Activated T-helper 9 cell treated with anti-CD3 and anti-CD28 coated beads, Interleukin-2, amount 50 U/mL, for 16 hours (primary cell): ENCODE data around the gene GSTO1.
"Not testable (repeated sequence)": the region's sequence is repeated elsewhere in the genome, so short reads cannot be mapped to it uniquely, and the experiment has no call there.

Experiments used
- DNase-seq: peaks from one replicate; pipeline ENCODE4 v3.0.0-alpha.2; 2020; ENCODE audit warnings: low read depth

The GSTO1 gene

DNA sequence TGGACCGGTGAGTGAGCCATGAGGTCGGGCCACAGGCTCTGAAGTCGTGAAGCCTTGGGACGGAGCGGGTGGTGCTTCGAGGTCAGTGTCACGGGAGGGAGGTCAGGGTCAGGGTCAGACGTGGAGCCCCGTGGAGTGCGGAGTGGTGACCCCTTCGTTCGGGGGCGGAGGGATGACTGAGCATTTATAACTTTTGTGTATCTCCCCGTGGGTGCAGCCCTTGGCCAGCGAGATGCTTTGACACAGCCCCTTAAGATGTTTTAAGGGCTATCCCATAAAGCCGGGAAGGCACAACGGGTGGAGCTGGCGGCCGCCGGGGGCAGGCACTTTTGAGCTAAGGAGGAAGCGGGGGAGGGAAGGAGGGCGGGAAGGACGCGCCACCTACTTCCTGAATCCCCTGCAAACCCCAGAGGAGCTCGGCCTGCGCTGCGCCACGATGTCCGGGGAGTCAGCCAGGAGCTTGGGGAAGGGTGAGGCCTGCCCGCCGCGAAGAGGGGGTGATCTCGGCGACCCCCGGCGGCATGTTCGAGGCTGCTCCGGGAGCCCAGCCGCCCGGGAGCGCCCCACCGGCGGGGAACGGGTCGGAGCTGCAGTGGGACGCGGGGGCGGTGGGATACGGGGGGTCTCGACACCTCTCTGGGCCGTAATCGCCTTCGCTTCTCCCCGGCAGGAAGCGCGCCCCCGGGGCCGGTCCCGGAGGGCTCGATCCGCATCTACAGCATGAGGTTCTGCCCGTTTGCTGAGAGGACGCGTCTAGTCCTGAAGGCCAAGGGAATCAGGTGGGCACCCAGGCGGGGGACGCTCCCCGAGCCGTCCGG lies at the start of gene GSTO1:
TSS of gene GSTO1 (plus strand) at position 400 of the 818 bp plus-strand sequence. CDS start at position 437, 37 bp downstream.
- peak; percentile 32 for DNase-seq

DNA sequence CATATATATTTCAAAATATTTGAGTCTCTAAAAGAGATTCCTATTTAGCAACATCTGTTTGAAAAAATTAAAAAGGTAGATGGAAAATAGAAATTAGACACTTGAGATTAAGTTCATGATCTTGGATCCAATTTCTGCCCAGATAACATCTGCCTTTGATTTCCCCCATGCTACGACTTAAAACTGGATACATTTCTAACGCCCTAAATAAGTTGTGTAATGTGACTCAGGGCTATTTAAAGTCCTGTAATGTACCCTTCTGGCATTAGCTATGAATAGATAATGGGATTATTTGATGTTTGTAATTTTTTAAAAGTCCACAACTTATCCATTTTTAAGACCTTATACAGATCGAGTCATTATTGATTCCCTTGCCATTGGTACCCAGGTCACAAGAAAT lies 46.0 kb upstream of the GSTO1 start:
- no peak for DNase-seq

DNA sequence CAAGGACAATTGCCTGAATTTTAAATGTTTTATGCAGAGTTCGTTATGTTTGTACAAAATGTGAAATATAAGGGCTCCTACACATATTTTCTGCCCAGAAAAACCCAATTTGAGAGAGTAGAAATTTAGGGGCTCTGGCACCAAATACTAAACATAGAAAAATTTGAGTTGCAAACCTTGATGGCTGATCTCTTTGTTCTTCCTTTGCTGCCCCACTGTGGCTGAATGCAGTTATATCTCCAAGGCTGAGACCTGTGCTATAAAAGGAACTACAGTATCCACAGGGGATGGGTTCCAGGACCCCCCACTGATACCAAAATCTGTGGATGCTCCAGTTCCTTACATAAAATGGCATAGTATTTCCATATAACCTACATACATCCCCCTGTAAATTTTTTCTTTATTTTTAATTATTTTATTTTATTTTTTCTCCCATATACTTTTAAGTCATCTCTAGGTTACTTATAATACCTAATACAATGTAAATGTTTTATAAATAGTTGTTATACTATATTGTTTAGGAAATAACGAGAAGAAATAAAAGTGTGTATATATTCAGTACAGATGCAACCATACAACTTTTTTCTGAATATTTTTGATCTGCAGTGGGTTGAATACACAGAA lies 45.0 kb upstream of the GSTO1 start:
- no peak for DNase-seq

DNA sequence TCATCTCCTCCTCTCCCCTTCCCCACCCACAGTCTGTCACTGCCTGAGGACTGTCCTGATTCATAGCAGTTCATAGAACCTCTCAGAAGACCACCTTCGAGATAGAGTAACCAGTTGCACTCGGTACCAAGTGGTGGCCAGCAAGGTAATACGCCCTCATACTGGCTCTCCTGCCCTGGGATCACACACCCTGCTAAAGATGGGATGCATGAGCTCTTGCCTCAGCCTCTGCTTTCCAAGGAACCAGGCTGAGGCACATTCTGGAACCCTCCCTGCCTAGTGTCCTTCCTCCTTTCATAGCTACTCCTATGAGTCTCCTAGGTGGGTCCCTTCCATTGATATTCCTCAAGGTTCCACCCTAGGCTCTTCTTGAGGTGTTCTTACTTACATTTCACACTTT lies 38.1 kb upstream of the GSTO1 start:
- DNase-seq, result no peak

DNA sequence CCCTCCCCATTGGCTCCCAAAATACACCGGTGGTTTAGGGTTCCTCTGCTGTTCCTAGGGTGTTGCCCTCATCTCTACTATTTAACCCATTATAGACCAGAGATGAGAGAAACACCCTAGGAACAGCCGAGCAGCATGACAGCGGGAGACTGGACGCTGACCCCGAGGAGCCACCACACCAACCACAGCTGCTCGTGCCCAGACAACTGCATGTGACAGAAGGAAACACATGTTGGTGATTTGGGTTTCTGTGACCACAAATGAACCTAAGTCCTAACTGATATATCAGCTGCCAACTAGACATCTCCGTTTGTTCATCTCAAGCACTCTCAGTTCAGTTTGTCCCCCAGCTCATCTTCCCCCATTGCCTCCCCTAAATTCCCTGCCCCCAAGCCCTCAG lies 35.9 kb upstream of the GSTO1 start:
- DNase-seq, result no peak

DNA sequence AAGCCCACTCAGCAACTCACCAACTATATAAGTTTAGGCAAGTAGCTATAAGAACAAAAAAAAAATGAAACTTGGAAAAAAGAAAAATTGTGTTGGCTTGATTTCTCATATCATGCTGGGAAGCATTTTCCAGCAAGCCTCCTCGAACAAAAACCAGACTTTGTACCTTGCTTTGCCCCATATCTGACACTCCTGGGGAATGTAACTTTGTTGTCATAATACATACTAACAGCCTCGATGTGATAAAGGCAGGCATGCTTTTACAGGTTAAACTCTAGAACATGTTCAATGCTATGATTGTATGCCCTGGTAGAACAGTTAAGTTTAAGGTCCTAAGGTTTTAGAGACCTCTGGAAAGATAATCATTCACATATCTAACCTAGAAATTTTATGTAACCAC lies 34.2 kb upstream of the GSTO1 start:
- DNase-seq, result no peak

DNA sequence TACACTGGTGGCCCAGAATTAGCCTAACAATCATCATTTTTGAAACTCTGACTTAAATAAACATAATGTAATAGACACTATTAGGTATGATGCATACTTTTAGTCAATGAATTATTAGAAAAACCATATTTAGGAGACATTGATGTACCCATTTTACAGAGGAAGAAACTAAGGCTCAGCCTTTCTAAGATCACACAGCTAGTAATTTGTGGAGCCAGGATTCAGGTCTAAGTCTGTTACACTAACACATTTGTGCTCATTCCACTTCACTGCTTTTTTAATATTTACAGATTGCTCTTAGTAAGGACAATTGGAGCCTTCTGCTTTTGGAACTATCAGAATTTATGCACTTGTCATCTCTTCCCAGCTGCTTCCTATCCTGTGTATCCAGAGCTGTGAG lies 31.4 kb upstream of the GSTO1 start:
- DNase-seq, result no peak

DNA sequence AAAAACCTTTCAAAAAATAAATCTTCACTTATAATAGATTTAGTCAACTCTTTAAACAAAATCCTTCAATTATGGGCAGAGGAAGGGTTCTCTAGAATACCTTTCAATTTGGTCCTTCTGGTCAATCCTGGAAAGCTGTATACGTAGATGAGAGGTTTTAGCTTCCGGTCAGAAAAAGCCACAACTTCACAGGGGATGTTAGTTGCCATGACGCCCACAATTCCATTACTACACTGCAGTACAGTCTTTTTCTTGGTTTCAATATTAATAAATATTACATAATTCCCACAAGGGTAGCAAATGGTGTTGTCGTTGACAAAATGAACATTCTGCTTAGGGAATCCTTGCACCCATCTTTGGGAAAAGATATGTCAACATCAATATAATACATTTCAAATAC lies 24.2 kb upstream of the GSTO1 start:
- no peak for DNase-seq

DNA sequence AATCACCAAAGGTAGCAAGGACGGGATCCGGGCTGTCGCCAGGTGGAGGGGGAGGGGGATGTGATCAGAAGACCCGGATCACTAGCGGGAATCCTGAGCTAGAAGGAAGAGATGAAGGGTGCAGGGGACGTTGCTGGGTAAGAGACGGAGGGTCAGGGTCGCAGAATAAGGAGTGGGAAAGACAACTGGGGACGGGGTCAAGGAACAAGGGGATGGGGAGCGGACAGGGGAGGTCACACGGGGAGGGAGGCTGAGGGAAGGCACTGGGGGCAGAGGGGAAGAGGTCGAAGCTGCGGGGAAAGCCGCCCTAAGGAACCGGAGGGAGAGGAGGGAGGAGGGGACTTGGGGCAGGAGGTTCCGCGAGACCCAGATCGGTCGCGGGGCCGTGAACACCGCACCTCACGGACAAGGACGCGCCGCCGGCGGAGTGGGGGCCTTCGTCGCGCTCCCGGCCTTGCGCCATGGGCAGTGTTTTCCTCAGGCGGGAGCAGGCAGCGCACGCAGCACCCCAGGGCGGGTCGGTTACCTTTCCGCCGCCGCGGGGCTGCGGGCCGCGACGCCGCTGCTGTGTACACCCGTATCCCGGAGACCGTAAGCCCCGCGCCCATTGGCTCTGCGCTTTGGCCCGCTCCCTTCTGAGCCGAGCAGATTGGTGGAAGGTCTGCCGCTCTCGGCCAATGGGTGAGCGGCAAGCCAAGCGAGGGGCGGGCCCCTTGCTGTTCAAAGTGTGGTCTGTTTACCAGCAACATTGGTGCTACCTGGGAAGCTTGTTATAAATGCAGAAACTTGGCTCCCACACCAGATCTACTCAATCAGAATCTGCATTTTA lies 22.7 kb upstream of the GSTO1 start, which contains the start of gene CFAP43:
TSS of gene CFAP43 (minus strand) at position 581 of the 829 bp plus-strand sequence. CDS start at position 463, 118 bp downstream.
- peak; percentile 98 for DNase-seq

DNA sequence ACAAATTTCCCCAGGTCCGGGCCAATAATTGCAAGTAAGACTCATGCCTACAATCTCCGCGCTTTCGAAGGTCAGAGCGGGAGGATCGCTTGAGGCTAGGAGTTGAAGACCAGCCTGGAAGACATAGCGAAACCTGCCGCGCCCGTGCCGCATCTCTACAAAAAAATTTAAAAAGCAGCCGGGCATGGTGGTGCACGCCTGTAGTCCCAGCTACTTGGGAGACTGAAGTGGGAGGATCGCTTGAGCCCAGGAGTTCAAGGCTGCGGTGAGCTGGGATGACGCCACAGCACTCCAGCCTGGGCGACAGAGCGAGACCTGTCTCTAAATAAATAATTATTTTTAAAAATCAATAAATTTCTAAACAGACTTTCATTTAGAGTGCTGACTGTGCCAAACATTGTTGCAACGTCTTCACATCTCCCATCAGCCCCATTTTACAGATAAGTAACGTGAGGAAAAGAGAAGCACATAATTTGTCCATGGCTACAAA lies 22.0 kb upstream of the GSTO1 start:
- no peak for DNase-seq

DNA sequence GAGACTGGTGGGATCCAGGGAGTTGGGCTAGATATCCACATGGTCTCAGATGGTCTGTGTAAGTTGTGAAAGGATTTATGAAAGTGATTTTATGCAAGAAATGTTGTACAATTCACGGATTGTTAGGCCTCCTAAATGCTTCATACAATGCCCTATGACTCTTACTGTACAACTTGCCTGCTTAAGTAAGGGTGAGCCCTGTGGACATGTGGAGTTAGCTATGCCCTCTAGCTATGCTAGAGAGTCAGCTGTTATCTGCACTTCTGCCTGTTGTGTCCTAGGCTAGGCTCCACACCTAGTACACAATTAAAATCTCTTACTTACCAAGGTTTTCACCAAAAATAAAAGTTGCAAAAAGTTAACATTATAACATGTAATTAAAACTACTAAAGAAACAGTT lies 20.9 kb upstream of the GSTO1 start:
- DNase-seq, result no peak

DNA sequence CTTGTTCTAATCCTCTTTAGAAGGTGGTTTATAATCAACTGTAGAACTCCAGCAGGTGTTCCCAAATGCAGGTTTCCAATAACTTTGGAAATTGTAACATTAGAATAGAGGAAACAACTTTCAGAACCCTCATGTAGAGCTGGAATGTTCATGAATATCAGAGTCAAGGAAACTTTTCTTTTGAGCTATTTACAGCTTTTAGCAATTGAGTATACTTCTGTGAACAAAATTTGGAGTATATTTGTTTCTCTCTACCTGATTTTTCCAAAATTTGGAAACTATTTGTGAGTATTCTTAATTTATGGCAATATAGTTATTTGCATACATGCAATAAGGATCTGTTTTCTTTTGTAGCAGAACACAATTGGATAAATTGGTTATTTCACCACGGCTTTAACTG lies 19.8 kb upstream of the GSTO1 start:
- no peak for DNase-seq

DNA sequence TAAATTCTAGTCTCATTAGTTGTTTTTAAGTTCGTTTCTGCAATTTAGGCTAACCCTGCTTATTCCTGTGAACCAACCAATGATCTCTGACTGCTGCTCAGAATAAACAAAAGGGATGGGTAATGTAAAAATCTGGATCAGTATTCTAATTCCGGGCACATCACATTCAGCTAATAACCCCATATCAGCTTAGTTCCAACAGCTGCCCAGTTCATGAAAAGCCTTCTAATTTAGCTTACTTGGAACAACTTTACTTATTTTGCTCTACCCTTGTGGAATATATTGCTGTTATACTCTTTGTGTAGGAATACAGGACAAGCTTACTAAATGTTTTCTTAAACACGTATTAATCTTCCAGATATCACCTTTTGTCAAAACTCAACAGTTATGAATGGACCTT lies 18.9 kb upstream of the GSTO1 start:
- no peak for DNase-seq

DNA sequence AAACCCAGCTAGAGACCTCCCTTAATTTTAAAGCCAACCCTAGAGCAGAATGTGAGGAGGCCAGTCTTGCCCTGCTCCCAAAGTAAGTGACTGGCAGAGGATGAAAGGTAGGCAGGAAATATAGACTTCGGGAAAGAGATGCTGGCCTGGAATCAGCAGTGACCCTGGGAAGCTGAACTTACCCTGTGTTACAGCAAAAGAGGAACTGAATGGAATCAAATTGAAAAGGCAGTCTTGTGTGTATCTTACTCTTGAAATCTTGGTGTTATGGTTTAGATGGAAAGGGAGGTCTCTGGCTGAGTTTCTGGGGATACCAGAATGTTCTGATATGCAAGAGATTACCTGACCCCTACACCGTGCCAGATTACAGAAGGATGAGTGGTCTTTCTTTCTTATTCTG lies 14.6 kb upstream of the GSTO1 start:
- no peak for DNase-seq

DNA sequence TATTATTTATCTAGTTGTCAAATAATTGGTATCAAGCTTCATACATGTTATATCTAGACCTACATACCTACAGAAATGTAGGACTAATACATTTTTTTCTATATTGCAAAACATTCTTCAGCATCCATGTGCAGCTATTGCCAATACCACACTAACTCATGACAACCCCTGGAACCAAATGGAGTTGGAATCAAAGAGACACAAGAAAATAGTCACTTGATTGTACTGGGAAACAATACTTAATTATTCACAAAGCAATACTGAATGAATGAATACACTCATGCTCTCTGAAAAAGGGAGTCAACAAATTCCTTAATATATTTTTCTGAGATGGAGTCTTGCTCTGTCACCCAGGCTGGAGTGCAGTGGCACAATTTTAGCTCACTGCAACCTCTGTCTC lies 12.1 kb upstream of the GSTO1 start:
- no peak for DNase-seq

DNA sequence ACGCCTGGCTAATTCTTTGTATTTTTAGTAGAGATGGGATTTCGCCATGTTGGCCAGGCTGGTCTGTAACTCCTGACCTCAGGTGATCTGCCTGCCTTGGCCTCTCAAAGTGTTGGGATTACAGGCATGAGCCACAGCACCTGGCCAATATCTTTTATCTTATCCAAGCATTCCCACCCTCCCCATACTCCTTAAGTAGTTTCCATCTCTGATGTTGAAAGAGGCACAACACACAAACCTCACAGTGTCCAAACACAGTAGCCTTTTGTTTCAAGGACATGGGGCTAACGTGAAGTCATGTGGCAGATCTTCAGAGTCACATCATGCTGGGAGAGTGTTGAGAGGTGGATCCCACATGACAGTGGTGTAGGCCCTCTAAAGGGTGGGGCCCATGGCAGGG lies 11.7 kb upstream of the GSTO1 start:
- DNase-seq, result not testable (repeated sequence)

DNA sequence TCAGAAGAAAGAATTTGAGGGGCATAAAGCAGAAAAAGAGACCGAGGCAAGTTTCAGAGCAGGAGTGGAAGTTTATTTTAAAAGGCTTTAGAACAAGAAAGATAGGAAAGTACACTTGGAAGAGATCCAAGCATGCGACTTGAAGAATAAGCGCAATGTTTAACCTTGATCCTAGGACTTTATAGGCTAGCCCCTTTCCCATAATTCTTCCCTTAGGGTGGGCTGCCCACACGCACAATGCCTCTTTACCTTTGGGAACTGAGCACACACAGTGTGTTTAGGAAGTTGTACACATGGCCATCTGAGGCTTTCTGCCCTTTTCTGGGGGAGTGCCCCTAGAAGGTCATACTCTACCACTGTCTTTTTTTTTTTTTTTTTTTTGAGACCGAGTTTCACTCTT lies 11.2 kb upstream of the GSTO1 start:
- no peak for DNase-seq

DNA sequence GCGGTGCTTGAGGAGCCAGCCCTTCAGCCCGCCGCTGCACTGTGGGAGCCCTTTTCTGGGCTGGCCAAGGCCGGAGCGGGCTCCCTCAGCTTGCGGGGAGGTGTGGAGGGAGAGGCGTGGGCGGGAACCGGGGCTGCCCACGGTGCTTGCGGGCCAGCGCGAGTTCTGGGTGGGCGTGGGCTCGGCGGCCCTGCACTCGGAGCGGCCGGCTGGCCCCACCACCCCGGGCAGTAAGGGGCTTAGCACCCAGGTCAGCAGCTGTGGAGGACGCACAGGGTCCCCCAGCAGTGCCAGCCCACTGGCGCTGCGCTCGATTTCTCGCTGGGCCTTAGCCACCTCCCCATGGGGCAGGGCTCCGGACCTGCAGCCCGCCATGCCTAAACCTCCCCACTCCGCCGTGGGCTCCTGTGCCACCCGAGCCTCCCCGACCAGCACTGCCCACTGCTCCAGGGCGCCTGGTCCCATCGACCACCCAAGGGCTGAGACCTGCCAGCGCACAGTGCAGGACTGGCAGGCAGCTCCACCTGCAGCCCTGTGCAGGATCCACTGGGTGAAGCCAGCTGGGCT lies 9.5 kb upstream of the GSTO1 start:
- DNase-seq, result no peak

DNA sequence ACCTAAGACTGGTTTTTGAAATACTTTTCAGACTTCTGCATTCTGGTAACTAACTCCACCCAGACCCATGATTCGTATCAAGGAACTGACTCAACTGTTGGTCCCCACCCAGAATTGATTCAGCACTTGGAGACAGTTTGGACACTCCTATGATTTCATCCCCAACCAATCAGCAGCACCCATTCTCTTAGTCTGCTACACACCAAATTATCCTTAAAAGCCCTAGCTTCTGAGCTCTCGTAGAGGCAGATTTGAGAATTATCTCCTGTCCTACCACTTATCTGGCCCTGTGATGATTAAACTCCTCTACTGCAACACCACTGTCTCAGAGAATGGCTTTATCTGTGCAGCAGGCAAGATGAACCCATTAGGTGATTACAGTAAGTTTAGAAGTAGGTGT lies 7.7 kb upstream of the GSTO1 start:
- no peak for DNase-seq

DNA sequence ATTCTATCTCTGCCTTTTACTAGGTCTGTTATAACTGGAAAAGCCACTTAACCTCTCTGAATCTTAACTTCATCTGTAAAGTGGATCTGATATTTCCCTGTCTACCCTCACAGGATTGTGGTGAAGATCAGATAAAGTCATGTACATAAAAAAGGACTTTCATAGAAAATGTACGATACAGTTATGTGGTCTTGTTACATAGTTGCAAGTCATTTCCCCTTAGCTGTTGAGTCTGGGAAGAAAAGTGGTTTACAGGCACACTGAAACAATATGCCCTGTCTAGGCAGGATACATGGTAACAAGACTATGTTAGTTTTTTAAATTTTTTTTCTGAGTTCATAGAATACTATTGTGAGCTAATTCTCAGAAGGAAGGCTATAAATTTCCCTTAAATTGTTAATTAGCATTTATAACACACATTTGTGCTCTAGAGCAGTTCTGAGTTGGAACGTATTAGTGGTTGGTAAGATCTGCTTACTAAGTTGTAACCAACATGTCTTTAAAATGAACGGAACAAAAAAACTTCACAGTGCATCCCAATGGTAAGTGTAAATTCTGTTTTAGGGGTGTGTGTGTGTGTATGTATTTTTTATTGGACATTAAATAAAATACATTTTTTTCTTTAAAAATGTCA lies 7.1 kb upstream of the GSTO1 start:
- no peak for DNase-seq

DNA sequence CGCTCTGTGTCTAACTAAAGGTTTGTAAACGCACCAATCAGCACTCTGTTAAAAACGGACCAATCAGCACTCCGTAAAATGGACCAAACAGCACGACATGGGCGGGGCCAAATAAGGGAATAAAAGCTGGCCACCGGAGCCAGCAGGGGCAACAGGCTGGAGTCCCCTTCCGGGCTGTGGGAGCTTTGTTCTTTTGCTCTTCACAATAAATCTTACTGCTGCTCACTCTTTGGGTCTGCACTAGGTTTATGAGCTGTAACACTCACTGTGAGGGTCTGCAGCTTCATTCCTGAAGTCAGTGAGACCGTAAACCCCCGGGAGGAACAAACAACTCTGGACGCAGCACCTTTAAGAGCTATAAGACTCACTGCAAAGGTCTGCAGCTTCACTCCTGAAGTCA lies 5.8 kb upstream of the GSTO1 start:
- DNase-seq, result not testable (repeated sequence)

DNA sequence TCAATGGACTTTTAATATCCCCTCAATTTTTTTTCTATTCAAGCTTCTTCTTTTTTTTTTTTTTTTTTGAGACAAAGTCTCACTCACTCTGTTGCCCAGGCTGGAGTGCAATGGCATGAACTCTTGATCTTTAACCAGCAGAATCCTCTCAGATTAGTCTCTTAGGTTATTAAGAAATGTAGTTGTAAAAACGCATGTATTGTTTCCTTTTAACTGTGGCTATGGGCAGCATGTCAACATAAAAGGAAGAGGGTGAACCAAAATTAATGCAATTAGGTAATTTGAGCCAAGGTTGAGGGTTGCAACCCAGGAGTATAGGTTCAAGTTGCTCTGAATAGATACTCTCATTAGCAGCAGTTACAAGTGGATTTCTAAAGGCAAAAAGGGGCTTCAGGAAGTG lies 4.3 kb upstream of the GSTO1 start:
- DNase-seq, result no peak
